ENCODE results near the gene FBXO4.

The FBXO4 gene, protein sequence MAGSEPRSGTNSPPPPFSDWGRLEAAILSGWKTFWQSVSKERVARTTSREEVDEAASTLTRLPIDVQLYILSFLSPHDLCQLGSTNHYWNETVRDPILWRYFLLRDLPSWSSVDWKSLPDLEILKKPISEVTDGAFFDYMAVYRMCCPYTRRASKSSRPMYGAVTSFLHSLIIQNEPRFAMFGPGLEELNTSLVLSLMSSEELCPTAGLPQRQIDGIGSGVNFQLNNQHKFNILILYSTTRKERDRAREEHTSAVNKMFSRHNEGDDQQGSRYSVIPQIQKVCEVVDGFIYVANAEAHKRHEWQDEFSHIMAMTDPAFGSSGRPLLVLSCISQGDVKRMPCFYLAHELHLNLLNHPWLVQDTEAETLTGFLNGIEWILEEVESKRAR

DNA sequence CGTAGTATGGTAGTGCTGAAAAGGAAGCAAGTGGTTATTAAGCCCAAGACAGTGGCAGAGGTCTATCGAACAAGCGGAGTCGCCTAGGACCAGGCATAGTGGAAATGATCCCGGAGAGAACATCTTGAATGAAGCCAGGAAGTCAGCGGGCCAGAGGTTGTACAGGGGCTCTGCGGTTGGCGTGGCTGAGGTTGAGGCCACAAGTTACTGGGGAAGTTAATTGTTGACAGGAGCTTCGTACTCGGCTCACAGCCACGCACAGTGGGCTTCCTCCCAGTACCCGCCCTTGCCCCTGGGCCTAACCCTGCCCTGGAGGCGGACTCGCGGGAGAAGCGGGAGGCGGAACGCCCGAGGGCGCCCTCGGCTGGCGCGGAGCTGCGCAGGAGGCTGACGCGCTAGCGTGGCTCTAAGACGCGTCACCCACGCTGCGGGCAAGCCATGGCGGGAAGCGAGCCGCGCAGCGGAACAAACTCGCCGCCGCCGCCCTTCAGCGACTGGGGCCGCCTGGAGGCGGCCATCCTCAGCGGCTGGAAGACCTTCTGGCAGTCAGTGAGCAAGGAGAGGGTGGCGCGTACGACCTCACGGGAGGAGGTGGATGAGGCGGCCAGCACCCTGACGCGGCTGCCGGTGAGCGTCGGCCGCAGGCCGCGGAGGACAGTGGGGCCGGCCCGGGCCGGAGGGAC lies at the start of gene FBXO4:
TSS of gene FBXO4 (plus strand) at position 410 of the 683 bp plus-strand sequence. CDS start at position 439, 29 bp downstream.
- peak; percentile 35 for DNase-seq

DNA sequence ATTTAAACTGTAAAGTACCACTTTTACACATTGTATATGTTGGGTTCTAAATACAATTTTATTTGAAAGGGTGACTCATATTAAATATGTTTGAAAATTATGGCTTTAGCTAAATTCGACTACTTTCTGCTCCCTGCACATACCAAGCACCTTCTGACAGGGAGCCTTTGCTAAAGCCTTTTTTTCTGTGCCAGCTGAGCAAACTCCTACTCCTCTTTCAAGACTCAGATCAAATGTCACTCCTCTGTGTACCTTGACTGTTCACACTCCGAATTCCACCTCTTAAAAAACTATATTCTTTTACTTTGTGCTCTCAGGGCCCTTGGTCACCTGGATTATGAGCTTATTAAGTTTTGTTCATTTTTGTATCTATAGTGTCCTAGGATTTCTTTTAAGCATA lies 48.4 kb upstream of the FBXO4 start:
- no peak for DNase-seq

DNA sequence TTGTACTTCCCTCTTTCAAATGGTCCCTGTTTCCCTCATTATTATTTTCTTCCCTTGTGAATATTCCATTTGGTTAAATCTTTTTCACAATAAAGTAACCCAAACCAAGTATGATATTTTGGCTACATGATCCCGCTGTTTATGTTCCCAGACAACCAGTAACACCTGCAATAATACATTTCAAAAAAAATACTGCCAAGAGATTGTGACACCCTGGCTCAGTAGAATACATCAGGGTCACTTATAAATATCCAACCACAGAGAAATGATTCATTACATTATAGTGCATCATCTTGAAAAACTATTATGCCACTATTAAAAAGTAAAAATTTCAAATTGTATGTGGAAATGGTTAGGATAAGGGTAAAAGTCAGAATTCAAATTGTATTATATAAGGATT lies 47.7 kb upstream of the FBXO4 start:
- DNase-seq = no peak

DNA sequence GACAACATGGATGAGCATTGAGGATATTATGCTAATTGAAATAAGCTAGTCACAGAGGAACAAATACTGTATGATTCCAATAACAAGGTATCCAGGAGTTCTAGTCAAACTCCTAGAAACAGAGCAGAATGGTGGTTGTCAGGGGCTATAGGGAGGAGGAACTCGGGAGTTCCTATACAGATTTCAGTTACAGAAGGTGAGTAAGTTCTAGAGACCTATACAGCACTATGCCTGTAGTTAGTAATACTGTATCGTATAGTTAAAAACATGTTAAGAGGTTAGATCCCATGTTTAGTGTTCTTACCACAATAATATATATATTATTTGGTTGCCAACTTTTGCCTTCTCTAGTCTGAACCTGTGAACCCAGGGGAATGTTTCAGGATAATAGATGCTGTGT lies 46.9 kb upstream of the FBXO4 start:
- no peak for DNase-seq

DNA sequence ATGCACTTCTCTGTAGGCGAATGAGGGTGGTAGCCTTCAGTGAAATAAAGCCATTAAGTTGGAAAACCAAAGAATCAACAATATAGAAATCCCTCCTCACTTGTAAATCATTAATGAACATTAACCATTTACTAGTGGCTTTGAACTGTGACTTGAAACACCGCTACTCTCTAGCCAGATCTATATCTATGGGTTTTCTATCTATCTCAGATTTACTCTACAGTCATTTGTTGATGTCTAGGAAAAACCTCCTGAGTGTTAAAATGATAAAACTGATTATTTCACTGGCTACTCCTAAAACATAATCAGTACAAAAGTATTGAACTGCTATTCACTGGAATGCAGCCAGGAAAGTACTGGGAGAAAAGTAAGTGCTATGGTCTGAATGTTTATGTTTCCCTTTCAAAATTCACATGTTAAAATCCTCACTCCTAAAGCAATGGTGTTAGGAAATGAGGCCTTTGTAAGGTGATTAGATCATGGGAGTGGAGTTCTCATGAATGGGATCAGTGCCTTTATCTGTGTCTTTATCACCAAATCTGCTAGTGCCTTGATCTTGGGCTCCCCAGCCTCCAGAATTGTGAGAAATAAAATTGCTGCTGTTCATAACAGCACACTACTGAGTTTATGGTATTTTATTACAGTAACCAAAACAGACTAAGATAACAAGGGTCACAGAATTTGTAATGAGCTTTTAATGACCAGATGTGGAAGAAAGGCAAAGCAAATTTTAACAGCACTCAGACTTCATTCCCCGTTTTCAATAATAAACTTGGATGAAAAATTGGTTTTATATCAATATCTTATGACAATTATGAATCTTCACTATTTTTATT lies 46.2 kb upstream of the FBXO4 start:
- no peak for DNase-seq

DNA sequence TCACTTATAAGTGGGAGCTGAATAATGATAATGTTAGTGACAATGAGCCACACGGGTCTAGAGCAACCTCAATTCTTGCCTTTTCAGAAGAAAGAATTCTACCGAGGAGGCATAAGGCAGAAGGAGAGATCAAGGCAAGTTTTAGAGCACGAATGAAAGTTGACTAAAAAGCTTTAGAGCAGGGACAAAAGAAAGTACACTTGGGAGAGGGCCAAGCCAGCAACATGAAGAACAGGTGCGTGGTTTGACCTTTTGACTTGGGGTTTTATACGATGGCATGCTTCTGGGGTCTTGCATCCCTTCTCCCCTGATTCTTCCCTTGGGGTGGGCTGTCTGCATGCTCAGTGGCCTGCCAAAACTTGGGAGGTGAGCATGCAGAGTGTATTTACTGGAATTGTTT lies 42.3 kb upstream of the FBXO4 start:
- DNase-seq = no peak

DNA sequence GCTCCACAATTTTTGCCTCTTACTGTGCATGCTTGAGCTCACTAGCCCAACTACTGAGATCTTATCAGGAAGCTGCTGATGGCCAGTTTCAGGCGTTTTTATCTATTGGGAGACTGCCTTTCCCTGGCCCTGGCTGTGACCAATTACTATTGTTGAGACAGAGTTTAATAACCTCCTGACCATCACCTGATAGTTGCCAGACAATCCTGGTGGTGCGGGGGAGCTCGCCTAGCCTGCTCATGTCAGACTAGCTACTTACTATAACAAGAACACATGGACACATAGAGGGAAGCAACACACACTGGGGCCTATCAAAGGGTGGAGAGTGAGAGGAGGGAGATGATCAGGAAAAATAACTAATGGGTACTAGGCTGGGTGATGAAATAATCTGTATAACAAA lies 41.8 kb upstream of the FBXO4 start:
- DNase-seq = no peak

DNA sequence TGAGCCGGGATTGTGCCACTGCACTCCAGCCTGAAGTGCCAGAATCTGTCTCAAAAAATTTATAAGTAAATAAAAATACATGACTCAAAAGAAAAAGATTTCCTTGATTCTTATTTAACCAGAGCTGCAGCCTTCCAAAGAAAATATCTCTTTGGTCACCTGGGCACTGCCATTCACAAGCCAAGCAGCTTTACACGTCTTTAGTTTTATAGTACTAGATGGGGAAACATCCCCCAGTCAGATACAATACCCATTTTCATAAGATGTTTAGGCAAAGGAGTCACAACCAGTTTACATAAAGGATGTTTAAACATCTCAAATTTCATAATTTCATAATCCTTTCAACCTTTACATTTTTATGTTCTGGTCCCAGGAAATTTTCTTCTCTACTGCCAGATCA lies 41.1 kb upstream of the FBXO4 start:
- no peak for DNase-seq

DNA sequence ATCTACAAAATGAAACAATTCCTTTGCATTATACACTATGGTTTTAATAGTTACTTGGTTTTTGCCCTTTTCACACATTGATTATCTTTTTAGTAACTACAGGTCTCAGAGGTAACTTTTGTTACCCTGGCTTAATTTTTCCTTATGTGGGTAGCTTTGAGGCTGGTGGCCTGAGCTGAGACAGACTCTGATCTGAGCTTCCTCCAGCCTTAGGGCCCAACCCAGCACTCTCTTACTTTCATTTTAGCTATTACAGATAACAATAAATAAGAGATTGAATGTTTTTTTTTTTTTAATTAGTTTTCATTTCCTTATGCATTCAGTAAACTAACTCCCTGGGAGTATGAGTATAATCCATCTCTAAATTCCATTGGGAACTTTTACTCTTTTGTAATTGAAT lies 39.8 kb upstream of the FBXO4 start:
- no peak for DNase-seq

DNA sequence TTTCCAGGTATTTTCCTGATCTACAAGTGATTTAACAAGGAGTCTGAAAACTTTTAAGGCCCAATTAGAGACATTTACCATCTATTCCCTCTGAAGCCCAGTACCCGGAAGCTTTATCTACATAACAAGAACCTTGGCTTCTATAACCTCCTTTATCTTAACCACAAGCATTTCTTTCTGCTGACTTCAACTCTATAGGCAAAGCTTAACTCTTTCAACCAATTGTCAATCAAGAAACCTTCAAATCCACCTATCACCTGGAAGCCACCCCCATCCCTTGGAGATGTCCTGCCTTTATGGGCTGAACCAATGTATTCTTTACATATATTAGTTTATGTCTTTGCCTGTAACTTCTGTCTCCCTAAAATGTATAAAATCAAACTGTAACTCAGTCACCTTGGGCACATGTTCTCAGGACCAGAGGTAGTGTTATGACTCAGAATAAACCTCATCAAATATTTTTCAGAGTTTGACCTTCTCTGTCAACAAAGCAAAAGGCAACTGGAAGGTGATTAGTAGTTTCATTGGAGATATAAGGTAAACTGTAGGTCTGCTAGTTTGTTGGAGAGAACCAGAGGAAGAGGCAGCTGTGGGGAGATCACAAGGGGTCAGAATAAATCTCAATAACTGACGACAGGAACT lies 33.9 kb upstream of the FBXO4 start:
- no peak for DNase-seq

DNA sequence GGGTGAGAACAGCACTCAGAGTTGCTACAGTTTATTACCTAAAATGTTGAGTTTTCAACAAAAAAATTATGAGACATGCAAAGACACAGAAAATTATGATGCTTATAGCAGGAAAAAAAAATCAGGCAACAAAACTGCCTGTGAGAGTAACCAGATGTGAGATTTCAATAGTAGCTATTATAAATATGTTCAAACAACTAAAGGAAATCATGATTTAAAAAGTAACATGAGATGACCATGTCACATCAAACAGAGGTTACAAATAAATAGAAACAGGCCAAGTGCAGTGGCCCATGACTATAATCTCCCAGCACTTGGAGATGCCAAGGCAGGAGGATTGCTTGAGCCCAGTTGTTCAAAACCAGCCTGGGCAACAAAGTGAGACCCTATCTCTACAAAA lies 33.0 kb upstream of the FBXO4 start:
- no peak for DNase-seq

DNA sequence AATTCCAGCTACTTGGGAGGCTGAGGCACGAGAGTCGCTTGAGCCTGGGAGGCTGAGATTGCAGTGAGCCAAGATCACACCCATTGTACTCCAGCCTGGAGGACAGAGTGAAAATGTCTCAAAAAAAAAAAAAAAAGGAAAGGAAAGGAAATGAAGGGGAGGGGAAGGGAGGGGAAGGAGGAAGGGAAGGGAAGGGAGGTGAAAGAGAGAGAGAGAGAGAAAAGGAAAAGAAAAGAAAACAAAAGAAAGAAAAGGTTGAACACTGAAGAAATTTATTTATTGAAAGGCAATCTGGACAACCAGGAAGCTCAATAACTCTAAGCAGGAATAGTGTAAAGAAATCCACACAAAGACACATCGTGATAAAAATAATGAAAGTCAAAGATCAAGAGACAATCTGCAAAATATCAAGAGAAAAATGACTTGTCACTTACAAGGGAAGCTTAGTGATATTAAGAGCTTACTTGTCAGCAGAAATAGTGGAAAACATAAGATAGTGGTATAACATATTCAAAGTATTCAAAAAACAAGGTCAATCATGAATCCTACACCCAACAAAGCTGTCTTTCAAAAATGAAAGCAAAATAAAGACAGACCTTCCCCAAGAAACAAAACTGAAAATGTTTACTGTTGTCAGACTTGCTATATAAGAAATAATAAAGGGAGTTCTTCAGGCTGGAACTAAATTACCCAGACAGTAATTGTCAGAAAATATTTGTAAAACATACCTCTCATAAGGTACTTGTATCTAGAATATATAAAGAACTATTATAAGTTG lies 31.8 kb upstream of the FBXO4 start:
- no peak for DNase-seq

DNA sequence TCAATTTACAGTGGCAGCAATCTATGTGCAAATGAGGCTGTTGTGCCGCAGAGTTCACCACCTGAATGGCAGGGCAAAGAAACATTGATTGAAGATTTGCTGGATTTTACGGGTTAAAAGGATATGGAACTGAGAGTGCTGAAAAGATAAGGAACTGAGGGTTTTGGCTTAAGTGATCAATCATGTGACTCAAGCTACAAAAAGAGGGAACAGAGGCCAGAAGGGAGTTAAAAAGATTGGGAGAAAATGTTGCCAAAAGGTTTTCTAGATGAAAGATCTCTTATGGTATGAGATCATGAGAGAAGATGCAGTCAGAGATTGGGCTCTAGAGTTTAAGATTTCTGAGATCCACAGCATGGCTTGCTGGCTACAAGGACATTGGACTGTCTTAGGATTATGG lies 28.9 kb upstream of the FBXO4 start:
- DNase-seq = no peak

DNA sequence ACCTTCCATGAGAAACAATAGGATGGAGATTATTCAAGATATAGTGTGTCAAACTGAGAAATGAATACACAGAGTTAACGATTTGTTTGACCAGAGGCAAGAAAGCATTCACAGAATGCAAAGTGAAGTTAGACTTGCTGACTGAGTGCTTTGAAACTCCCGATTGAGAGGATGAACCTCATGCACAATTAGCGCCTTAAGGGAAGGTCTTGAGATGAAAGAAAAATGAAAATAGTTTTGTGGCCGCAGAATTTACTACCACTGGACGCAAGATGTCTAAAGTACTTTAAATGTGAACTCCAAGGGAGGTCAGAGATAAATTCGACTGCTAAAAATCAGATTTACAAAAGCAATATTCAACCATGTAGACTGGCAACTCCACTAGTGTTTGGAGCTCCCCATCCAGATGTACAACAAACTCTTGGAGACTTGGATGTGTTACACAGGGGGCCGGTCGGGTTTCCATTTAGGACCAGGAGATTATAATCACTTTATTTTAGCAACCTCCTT lies 21.6 kb upstream of the FBXO4 start:
- no peak for DNase-seq

DNA sequence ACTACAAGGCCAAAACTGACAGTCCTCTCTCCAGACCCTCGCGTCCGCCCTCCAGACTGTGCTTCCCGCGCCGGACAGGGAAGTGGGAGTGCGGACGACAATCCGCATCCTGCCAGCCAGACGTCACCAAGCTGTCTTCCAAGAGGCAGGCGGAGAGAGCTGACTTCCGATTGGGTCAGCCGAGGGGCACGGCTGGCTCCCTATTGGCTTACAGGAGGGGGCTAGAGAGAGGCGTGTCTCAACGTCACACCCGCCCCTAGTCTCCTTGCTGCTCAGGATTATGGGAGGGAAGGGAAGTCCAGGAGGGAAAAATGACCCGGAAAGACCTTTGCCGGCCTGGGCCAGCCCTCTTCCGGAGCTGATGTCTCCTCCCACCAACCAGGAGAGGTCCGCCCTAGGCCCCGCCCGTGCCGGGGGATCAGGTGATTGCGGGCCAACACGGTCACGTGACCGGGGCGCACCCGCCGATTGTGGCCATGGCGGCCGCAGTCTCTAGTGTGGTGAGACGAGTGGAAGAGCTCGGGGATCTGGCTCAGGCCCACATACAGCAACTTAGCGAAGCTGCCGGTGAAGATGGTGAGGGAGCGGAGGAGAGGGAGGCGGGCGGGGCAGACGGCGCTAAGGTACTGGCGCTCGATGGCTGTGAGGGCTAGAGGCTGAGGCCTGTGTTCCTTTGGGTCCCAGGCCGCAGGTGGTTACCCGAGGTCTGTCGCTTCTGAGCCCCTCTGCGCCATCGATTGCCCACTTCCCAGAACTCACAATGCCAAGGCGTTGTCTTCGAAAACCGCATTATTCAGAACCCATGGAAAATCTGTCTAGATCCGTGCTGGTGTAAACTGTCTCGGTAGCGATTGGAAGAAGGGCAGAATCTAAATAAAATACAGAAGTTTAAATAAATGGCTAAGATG lies 20.9 kb upstream of the FBXO4 start, which contains the start of gene RIMOC1:
TSS of gene RIMOC1 (plus strand) at position 453 of the 908 bp plus-strand sequence. CDS start at position 477, 24 bp downstream.
- peak; percentile 66 for DNase-seq

DNA sequence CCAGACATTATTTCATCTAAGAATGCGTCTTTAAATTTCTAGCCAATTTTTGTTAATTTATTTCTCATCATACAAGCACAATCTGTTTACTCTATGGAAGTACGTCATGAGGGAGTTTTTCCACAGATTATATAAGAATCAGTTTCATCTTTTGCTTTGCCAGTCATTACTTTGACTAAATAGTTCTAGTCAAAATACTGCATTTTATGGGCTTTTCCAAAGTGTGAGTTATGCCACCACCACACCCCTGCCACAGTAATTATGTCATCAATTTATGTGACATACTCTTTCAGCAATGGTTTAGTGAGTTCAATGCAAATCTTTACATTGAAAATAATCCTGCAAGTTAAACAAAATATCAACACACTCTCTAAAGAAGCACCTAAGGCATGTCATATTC lies 18.9 kb upstream of the FBXO4 start:
- no peak for DNase-seq

DNA sequence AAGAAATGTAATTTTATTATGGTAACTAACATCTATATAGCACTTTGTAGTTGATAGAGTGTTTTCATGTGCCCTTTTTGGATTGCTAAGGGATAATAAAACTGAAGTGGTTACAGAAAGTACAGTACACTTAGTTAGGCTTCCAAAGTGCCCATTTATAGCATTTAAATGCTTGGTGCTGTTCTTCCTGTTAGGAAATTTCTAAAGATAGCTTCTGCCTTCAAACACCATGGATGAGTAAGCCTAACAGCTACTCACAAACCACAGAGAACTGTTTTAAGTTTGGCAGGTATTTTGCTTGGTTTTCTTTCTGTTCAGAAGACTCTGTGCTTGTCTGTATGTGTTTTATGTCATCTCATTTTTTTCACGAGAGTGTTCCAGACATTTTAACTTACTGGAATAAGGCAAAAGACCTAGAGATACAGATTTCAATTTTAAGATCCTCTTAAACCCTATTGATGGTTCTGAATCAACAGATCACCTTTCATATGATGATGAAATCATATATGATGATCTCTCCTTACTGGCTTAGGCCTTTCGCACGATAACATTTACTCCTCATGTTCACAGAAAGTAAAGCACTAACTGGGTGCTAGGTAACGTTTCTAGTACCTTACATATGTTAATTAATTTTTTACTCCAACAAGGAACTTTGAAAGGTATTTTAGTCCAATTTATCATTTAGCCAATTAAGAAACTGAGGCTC lies 16.6 kb upstream of the FBXO4 start:
- no peak for DNase-seq

DNA sequence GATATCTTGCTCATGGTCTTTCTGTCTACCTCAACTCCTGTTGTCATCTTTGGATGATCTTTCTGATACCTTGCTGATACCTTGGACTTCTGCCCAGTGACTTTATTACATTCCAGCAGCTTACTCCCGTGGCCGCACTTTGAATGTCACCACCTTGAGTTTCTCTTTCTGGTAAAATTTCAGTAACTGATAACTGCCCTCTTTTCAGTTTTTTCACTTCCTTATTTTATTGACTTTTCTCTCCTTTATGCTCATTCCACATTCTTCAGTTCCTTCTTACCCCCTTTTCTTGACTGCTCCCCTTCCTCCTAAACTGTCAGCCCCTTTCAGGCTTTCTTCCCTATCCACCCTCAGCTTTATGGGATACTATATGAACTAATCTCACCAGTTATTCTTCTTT lies 7.0 kb upstream of the FBXO4 start:
- no peak for DNase-seq

DNA sequence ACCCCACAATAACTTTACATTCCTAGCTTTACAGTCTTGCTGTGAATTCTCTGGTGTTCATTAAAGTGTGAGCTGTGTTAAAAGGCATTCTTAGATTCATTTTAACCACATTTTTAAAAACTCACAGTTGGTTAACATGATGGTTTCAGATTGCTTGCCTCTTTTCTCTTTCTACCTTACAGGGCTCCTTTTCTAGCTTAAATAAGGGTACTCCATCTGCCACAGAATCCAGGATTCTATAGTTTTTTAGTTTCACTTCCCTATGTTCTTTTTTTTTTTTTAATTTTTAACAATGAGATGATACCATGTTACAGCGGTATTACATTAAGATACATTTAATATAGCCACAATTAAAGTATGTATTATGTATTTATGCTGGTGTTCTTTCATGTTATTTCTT lies 3.9 kb upstream of the FBXO4 start:
- DNase-seq = no peak

DNA sequence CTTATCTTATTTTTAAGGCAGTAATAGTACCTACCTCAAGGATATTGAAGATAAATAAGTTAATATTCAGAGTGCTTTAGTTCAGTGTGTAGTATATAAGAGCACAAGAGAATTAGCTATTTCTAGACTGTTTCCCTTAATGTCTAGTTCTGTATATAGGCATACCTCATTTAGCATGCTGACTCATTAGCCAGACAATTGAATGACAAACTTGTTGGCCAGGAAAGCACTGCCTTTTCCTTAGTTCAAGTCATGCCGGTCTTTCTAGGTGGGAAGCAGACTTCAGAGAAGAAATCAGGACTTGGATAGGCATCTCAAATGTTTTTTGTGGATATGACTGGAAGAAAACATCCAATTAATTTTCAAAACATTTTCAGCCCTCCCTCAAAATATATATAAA lies 3.2 kb upstream of the FBXO4 start:
- no peak for DNase-seq
